ENCODE results near the gene AOC3. TPM values are rescaled to one million over a fixed set of nuclear protein-coding genes. Genes with fewer than 3 reads are reported as not detected.

AOC3 gene
- total and polyA plus RNA-seq, 8 donors: 56.6 to 186 (median 156) TPM

- Histone ChIP-seq H3K9me3 (no peaks in the 10 kb centered on the region), H3K27me3 (no peaks in the 10 kb centered on the region), H3K4me3 (no peak within 1 kb of the TSS), H3K36me3 (no peaks in the 10 kb centered on the region), H3K27ac (no peak within 1 kb of the TSS), H3K4me1 (peaks cover 0 to 5% of the 10 kb centered on the region in 2 donors)
- no peak for DNase-seq
- intact Hi-C loops (cut with DNase I): no loop called here
- ATAC-seq: no peak
- no peak for TF ChIP-seq CTCF (IDR thresholded peaks at IDR 0.05)
Measured at GRCh38 chr17:42900460-42901331, 49.7 kb downstream of the AOC3 start, which contains the start of gene G6PC1. Gene G6PC1 (plus strand): TSS chr17:42900799. CDS start chr17:42900877, 78 bp downstream.

GRCh38 chr17:42901535-42902229 is 50.7 kb downstream of the AOC3 start:
- no peaks in the 10 kb centered on the region for H3K9me3 ChIP-seq
- no peak for TF ChIP-seq CTCF (IDR thresholded peaks at IDR 0.05)
- no peak for ATAC-seq
- no peaks in the 10 kb centered on the region for H3K36me3 ChIP-seq
- no peak overlapping the region for H3K27ac ChIP-seq
- no peak overlapping the region for H3K4me3 ChIP-seq
- DNase-seq: no peak
- intact Hi-C loops (cut with DNase I): no loop called here
- no peaks in the 10 kb centered on the region for H3K27me3 ChIP-seq
- no peaks in the 10 kb centered on the region for H3K4me1 ChIP-seq

- ATAC-seq (no peak), DNase-seq (no peak)
- H3K27me3 ChIP-seq: no peaks in the 10 kb centered on the region
- intact Hi-C loops (cut with DNase I): no loop called here
- no peak overlapping the region for H3K27ac ChIP-seq
- H3K36me3 ChIP-seq: no peaks in the 10 kb centered on the region
- no peak for TF ChIP-seq CTCF (IDR thresholded peaks at IDR 0.05)
- H3K4me1 ChIP-seq: no peaks in the 10 kb centered on the region
- no peaks in the 10 kb centered on the region for H3K9me3 ChIP-seq
- H3K4me3 ChIP-seq: no peak overlapping the region
Measured at GRCh38 chr17:42904110-42904469, 53.1 kb downstream of the AOC3 start.

GRCh38 chr17:42906772-42907446 is 55.9 kb downstream of the AOC3 start:
- no peak for TF ChIP-seq CTCF (IDR thresholded peaks at IDR 0.05)
- no peak for ATAC-seq

More at GRCh38 chr17:42906772-42907446, 55.9 kb downstream of the AOC3 start:
- Histone ChIP-seq H3K9me3 (no peaks in the 10 kb centered on the region), H3K4me3 (no peak overlapping the region), H3K27me3 (no peaks in the 10 kb centered on the region), H3K4me1 (no peaks in the 10 kb centered on the region), H3K27ac (no peak overlapping the region), H3K36me3 (no peaks in the 10 kb centered on the region)
- no peak for DNase-seq
- intact Hi-C loops (cut with DNase I): no loop called here

Small RNA genes lying within 50 kb of the gene (microRNA-seq; reads per million reads assigned to microRNA genes)
- 0 to 0.41 reads per million in 2 donors for gene MIR6781

Other genes with a start within 250 kb of the AOC3 start
- gene RETREG3, start 241.8 kb upstream of the AOC3 start, total RNA-seq: 10 to 100 TPM; 59.9 to 75.5 TPM
- 10 to 100 TPM; 50.6 to 67.2 (median 59.9) TPM for gene RETREG3, start 241.8 kb upstream of the AOC3 start, polyA plus RNA-seq (ENCODE audit: insufficient read length in 6 of 6)
- gene TUBG1, start 241.5 kb upstream of the AOC3 start, total RNA-seq: 10 to 100 TPM; 42.6 to 63.2 TPM
- gene TUBG1, start 241.5 kb upstream of the AOC3 start, polyA plus RNA-seq (ENCODE audit: insufficient read length in 6 of 6): 10 to 100 TPM; 31.5 to 42.4 (median 37.2) TPM
- 10 to 100 TPM; 13.1 to 19.5 TPM for gene TUBG2, start 191.9 kb upstream of the AOC3 start, total RNA-seq
- gene TUBG2, start 191.9 kb upstream of the AOC3 start, polyA plus RNA-seq (ENCODE audit: insufficient read length in 6 of 6): 10 to 100 TPM; 25.3 to 40.2 (median 32.5) TPM
- gene PLEKHH3, start 174.2 kb upstream of the AOC3 start, total RNA-seq: 10 to 100 TPM; 22.5 to 34.2 TPM
- 10 to 100 TPM; 28.2 to 55.5 (median 36.3) TPM for gene PLEKHH3, start 174.2 kb upstream of the AOC3 start, polyA plus RNA-seq (ENCODE audit: insufficient read length in 6 of 6)
- 1 to 10 TPM in 1 of 2 donors, under 1 TPM in 1; 0.55 to 1.2 TPM for gene CCR10, start 169.4 kb upstream of the AOC3 start, total RNA-seq
- gene CCR10, start 169.4 kb upstream of the AOC3 start, polyA plus RNA-seq (ENCODE audit: insufficient read length in 6 of 6): 1 to 10 TPM; 1.1 to 2.0 (median 1.6) TPM
- gene CNTNAP1, start 168.7 kb upstream of the AOC3 start, total RNA-seq: 10 to 100 TPM; 11.7 to 15.1 TPM
- gene CNTNAP1, start 168.7 kb upstream of the AOC3 start, polyA plus RNA-seq (ENCODE audit: insufficient read length in 6 of 6): 10 to 100 TPM in 3 of 6 donors, 1 to 10 TPM in 3; 7.3 to 15.6 (median 10.3) TPM
- 10 to 100 TPM; 31.5 to 43.2 TPM for gene EZH1, start 106.2 kb upstream of the AOC3 start, total RNA-seq
- 10 to 100 TPM; 32.4 to 45.9 (median 36.8) TPM for gene EZH1, start 106.2 kb upstream of the AOC3 start, polyA plus RNA-seq (ENCODE audit: insufficient read length in 6 of 6)
- 10 to 100 TPM; 76.1 to 95.4 TPM for gene RAMP2, start 90.0 kb upstream of the AOC3 start, total RNA-seq
- gene RAMP2, start 90.0 kb upstream of the AOC3 start, polyA plus RNA-seq (ENCODE audit: insufficient read length in 6 of 6): 100 to 1,000 TPM; 153 to 213 (median 182) TPM
- gene VPS25, start 77.8 kb upstream of the AOC3 start, total RNA-seq: 10 to 100 TPM; 54.8 to 55.3 TPM
- gene VPS25, start 77.8 kb upstream of the AOC3 start, polyA plus RNA-seq (ENCODE audit: insufficient read length in 6 of 6): 10 to 100 TPM; 62.1 to 72.7 (median 69.0) TPM
- under 1 TPM in 1 of 2 donors, not detected in 1; 0.21 TPM for gene WNK4, start 70.6 kb upstream of the AOC3 start, total RNA-seq
- 1 to 10 TPM in 5 of 6 donors, under 1 TPM in 1; 0.60 to 2.5 (median 1.9) TPM for gene WNK4, start 70.6 kb upstream of the AOC3 start, polyA plus RNA-seq (ENCODE audit: insufficient read length in 6 of 6)
- gene COA3, start 52.5 kb upstream of the AOC3 start, total RNA-seq: 10 to 100 TPM; 59.1 to 83.1 TPM
- gene COA3, start 52.5 kb upstream of the AOC3 start, polyA plus RNA-seq (ENCODE audit: insufficient read length in 6 of 6): 10 to 100 TPM; 87.2 to 96.2 (median 91.4) TPM
- 1 to 10 TPM in 1 of 2 donors, not detected in 1; 1.5 TPM for gene CNTD1, start 52.3 kb upstream of the AOC3 start, total RNA-seq
- 1 to 10 TPM; 1.8 to 3.4 (median 2.6) TPM for gene CNTD1, start 52.3 kb upstream of the AOC3 start, polyA plus RNA-seq (ENCODE audit: insufficient read length in 6 of 6)
- gene BECN1, start 26.9 kb upstream of the AOC3 start, total RNA-seq: 10 to 100 TPM; 63.8 to 82.6 TPM
- 10 to 100 TPM; 65.0 to 77.0 (median 69.8) TPM for gene BECN1, start 26.9 kb upstream of the AOC3 start, polyA plus RNA-seq (ENCODE audit: insufficient read length in 6 of 6)
- 100 to 1,000 TPM in 1 of 2 donors, 10 to 100 TPM in 1; 95.7 to 131 TPM for gene PSME3, start 17.8 kb upstream of the AOC3 start, total RNA-seq
- gene PSME3, start 17.8 kb upstream of the AOC3 start, polyA plus RNA-seq (ENCODE audit: insufficient read length in 6 of 6): 10 to 100 TPM; 66.2 to 92.9 (median 78.0) TPM
- 1 to 10 TPM; 2.1 to 2.6 TPM for gene AOC2, start 6.6 kb upstream of the AOC3 start, total RNA-seq
- gene AOC2, start 6.6 kb upstream of the AOC3 start, polyA plus RNA-seq (ENCODE audit: insufficient read length in 6 of 6): 1 to 10 TPM; 1.7 to 3.1 (median 2.7) TPM
- gene G6PC1, start 49.6 kb downstream of the AOC3 start, total RNA-seq: not detected
- gene G6PC1, start 49.6 kb downstream of the AOC3 start, polyA plus RNA-seq (ENCODE audit: insufficient read length in 6 of 6): under 1 TPM in 3 of 6 donors, not detected in 3; 0.06 to 0.17 (median 0.10) TPM
- gene AARSD1, start 113.3 kb downstream of the AOC3 start, total RNA-seq: 10 to 100 TPM; 27.5 to 34.7 TPM
- gene AARSD1, start 113.3 kb downstream of the AOC3 start, polyA plus RNA-seq (ENCODE audit: insufficient read length in 6 of 6): 10 to 100 TPM; 66.9 to 91.8 (median 73.2) TPM
- under 1 TPM; 0.26 to 0.65 TPM for gene PTGES3L, start 128.9 kb downstream of the AOC3 start, total RNA-seq
- 1 to 10 TPM; 1.7 to 3.6 (median 2.3) TPM for gene PTGES3L, start 128.9 kb downstream of the AOC3 start, polyA plus RNA-seq (ENCODE audit: insufficient read length in 6 of 6)
- 10 to 100 TPM; 14.9 to 16.9 TPM for gene RUNDC1, start 129.4 kb downstream of the AOC3 start, total RNA-seq
- 10 to 100 TPM; 10.3 to 13.4 (median 12.1) TPM for gene RUNDC1, start 129.4 kb downstream of the AOC3 start, polyA plus RNA-seq (ENCODE audit: insufficient read length in 6 of 6)
- 100 to 1,000 TPM; 842 to 909 TPM for gene RPL27, start 147.2 kb downstream of the AOC3 start, total RNA-seq
- gene RPL27, start 147.2 kb downstream of the AOC3 start, polyA plus RNA-seq (ENCODE audit: insufficient read length in 6 of 6): 1,000 to 10,000 TPM; 1,562 to 1,820 (median 1,675) TPM
- 10 to 100 TPM; 39.0 to 41.5 TPM for gene IFI35, start 155.6 kb downstream of the AOC3 start, total RNA-seq
- gene IFI35, start 155.6 kb downstream of the AOC3 start, polyA plus RNA-seq (ENCODE audit: insufficient read length in 6 of 6): 10 to 100 TPM; 17.5 to 20.7 (median 18.5) TPM
- 100 to 1,000 TPM; 228 to 257 TPM for gene VAT1, start 171.2 kb downstream of the AOC3 start, total RNA-seq
- 100 to 1,000 TPM; 116 to 154 (median 130) TPM for gene VAT1, start 171.2 kb downstream of the AOC3 start, polyA plus RNA-seq (ENCODE audit: insufficient read length in 6 of 6)
- gene RND2, start 174.0 kb downstream of the AOC3 start, total RNA-seq: 1 to 10 TPM in 1 of 2 donors, under 1 TPM in 1; 0.73 to 1.2 TPM
- 1 to 10 TPM; 1.6 to 2.0 (median 1.8) TPM for gene RND2, start 174.0 kb downstream of the AOC3 start, polyA plus RNA-seq (ENCODE audit: insufficient read length in 6 of 6)

All from left lung (tissue), 10 donors.